GM10266 (cell line): ENCODE data around the gene COMMD7.

Experiments used
- DNase-seq: peaks from one replicate; pipeline ENCODE4 v3.0.0; 2012; ENCODE audit errors: extremely low spot score
- TF ChIP-seq, protein P1 (sequence below): IDR thresholded peaks from 2 replicates; pipeline ENCODE4 v1.5.1; 2012; ENCODE audit warnings: mild to moderate bottlenecking, low read depth; ENCODE audit not compliant: control insufficient read depth, insufficient read depth; ENCODE audit errors: missing control alignments

The COMMD7 gene

DNA sequence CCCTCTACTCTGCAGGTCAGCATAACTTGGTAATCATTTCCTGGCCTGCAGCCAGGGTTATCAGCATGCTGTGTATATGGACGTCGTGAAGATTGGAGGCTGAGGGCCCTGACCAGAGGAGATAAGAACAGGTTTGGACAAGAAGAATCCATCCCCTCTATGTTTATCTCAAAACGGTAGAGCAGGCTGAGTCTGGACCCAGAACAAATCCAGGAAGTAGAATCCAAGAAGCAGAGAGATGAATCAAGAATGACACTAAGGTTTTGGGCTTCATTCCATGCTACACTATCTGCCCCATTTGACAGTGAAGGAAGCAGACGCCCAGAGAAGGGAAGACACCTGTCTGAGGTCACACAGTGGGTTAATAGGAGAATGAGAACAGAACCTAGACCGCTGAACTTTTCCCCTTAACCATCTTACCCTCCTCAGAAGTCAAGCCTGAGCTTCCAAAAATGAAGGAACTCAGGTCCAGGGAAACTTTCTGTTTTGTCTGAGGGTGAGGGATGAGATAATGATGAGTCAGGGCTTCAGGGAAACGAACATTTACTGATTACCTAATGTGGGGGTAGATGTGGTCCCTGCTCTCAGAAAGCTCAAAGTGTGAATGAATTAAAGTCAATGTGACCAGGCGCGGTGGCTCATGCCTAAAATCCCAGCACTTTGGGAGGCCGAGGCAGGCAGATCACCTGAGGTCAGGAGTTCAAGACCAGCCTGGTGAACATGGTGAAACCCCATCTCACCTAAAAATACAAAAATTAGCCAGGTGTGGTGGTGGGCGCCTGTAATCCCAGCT, 9.4 kb upstream of the COMMD7 start:
- TF ChIP-seq, protein P1, sequence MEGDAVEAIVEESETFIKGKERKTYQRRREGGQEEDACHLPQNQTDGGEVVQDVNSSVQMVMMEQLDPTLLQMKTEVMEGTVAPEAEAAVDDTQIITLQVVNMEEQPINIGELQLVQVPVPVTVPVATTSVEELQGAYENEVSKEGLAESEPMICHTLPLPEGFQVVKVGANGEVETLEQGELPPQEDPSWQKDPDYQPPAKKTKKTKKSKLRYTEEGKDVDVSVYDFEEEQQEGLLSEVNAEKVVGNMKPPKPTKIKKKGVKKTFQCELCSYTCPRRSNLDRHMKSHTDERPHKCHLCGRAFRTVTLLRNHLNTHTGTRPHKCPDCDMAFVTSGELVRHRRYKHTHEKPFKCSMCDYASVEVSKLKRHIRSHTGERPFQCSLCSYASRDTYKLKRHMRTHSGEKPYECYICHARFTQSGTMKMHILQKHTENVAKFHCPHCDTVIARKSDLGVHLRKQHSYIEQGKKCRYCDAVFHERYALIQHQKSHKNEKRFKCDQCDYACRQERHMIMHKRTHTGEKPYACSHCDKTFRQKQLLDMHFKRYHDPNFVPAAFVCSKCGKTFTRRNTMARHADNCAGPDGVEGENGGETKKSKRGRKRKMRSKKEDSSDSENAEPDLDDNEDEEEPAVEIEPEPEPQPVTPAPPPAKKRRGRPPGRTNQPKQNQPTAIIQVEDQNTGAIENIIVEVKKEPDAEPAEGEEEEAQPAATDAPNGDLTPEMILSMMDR, result no peak
- DNase-seq, result no peak

DNA sequence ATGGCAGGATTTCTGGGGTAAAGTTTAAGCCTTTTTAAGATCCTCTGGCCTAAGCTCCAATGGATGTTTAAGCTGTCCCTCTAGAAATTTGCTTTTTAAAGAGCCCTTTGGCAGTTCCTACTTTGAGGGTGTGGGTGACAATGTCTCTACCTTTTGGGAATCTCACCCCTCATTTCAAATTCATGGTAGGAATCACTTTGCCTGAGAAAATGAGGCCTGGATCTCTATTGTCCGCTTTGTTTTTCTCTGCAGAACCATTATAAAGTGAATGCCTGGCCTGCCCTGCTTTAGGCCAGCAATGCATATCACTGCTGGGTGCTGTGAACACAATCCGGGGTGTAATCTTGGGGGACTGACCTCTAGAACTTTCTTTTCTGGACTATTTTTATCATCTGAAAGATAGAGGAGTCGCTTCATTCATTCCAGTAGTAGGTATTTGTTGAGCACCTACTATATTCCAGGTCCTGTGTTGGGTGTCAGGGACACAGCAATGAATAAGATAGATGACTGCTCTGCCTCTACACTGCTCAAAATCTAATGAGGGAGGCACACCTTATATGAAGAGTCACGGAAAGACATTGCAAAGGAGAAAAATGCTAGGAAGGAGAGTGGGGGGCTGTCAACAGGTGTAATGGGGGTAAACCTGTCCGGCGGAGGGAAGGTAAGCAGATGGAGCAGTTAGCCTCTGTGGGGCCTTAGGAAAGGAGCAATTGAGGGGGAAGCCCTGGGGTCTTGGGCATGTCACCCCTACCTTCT, 8.6 kb upstream of the COMMD7 start:
- DNase-seq, result no peak
- TF ChIP-seq, protein P1, result no peak

DNA sequence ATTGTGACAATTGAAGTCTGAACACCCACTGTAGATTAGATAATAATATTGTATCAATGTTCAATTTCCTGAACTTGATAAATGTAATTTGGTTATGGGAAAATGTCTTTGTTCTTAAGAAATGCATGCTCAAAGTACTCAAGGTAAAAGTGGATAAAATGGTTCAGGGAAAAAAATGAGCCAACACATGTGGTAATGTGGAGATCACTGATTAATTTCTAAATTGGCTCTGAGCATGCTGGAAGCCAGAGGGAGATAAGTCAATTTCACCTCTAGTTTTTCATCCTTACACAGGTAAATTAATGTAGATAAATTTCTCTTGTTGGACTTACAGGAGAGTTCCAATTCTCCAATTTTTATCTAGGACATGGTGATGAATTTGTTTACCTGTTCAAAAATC, 8.0 kb upstream of the COMMD7 start:
- DNase-seq, result no peak

DNA sequence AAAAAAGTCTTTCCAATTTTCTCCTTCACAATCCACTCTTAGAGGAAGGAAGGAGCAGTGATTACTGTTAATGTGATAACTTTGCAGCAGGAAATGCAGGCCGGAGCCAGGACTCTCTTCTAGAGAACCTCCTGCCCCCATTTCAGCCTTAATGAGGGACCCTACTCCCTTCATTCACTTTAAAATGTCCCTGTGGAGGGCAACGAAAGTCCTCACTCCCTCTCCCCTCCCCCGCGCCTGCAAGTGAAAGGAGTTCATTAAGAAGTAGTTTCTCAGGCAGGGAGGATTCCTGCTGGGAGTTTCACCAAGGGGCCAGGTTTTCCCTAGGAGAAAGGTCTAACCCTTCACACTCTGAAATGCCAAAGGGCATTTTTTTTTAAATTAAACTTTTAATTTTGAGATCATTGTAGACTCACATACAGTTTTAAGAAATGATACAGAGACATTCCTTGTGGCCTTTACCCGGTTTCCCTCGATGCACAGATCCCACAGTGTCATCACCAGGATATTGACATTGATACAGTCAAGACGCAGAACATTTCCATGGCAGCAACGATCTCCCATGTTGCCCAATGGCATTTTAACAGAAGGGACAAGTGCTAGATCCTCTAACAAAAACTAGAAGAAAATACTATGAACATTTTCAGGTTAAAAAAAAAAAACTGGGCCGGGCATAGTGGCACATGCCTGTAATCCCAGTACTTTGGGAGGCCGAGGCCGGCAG, 6.8 kb upstream of the COMMD7 start:
- no peak for DNase-seq
- TF ChIP-seq, protein P1, result no peak

More for the DNA sequence above, 8.0 kb upstream of the COMMD7 start:
- TF ChIP-seq, protein P1, result no peak

DNA sequence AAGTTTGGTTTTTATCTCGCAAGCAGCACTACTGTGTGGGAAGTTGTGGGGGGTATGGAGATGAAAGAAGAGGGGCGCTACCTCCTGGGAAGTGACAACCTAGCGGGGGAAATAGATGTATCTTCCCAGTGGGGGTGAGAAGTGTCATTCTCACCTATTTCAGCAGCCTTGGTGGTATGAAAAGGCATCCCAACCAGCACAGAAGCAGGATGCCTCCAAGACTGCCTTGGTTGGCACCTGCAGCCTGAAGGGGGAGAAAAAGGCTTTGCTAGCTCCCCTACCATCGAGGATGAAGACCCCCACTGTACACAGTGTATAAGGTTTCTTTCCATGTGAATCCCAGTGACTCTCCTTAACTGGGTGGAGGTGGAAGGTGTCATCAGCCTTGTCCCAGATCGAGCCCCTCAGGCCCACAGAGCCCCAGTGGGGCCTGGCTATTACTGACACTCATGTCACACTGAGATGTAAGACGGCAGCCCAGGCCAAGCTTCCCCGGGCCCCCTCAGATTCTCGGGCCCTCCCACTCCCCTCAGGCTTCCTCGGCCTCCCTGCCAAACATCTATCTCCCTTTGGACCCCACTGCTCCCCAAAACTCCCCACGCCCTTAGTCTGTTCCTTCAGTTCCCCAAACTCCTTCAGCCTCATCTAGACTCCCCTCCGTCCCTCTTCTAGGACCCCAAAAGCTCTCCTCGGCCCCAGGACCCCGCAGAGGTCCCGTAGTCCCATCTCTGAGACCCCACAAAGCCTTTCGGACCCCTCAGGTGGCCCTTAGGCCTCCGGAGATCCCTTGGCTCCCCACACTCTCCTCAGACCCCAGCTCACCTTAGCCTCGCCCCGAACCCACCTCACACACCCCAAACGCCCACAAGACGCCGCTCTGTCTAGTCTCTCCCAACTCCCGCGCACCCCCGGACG, 688 bp downstream of the COMMD7 start:
- TF ChIP-seq, protein P1, result no peak
- DNase-seq, result peak; percentile 30

DNA sequence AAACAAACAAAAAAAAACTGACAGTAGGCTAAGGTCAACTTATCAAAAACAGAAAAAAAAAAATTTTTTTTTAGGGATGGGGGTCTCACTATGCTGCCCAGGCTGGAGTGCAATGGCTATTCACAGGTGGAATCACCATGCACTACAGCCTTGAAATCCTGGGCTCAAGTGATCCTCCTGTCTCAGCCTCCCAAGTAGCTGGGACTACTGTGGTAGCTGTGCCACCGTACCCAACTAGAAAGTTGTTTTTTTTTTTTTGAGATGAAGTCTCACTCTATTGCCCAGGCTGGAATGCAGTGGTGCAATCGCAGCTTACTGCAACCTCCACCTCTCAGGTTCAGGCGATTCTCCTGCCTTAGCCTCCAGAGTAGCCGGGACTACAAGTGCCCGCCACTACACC, 2.1 kb downstream of the COMMD7 start:
- TF ChIP-seq, protein P1, result no peak
- no peak for DNase-seq
